Endothelial cell of umbilical vein (primary cell): Measurements from ENCODE around the gene NTSR1. TPM values are rescaled to one million over a fixed set of nuclear protein-coding genes. Genes with fewer than 3 reads are reported as not detected.

Source experiments
- BruUV-seq: library from RNA; stranded (reverse); fragments of 400-500 nt; replicated peaks from 2 replicates; lab custom pipeline; 2021; lab: Mats Ljungman, UMichigan
- CTCF ChIA-PET: fragments of 300-600, 350-600 bp; sonication (Branson Sonifier 250); formaldehyde crosslinking; loops from one replicate; lab custom pipeline; 2021; ENCODE audit warnings: antibody characterized with exemption, inconsistent platforms; lab: Charles Lee
- POLR2A ChIA-PET: fragments of 300-600, 350-600 bp; sonication (Branson Sonifier 250); formaldehyde crosslinking; loops from one replicate; lab custom pipeline; 2021; ENCODE audit warnings: antibody characterized with exemption, inconsistent platforms; lab: Charles Lee
- DNase-seq: peaks from one replicate; pipeline ENCODE4 v3.0.0-alpha.2; 2011; ENCODE audit warnings: low read depth, low spot score
- FAIRE-seq: peaks from 2 replicates; lab custom pipeline; 2011; peaks lifted over from hg19 to GRCh38; lab: Jason Lieb, UNC
- H2AFZ ChIP-seq: 2 replicates; pipeline ENCODE4 v1.6.0; 2012; ENCODE audit warnings: low read depth, low read length, control low read depth, inconsistent platforms
- H3K27ac ChIP-seq: 2 replicates; pipeline ENCODE4 v1.5.1; 2011; ENCODE audit warnings: low read depth, mild to moderate bottlenecking, control low read depth, low read length, moderate library complexity; ENCODE audit not compliant: insufficient read depth
- H3K27me3 ChIP-seq, 2 experiments: 2 replicates each; pipeline versions ENCODE4 v1.6.0 to v1.6.1; 2011; ENCODE audit warnings: low read length in 2 of 2, mixed read lengths in 1 of 2; ENCODE audit not compliant: control insufficient read depth in 2 of 2, insufficient read depth in 2 of 2
- H3K36me3 ChIP-seq, 2 experiments: 2 replicates in 1 of 2; 3 replicates in 1 of 2; pipeline ENCODE4 v1.5.1; 2011; ENCODE audit warnings: low read length in 2 of 2, mild to moderate bottlenecking in 1 of 2, moderate library complexity in 1 of 2; ENCODE audit not compliant: control insufficient read depth in 2 of 2, insufficient read depth in 2 of 2; ENCODE audit errors: extremely low read depth in 1 of 2
- H3K4me1 ChIP-seq: 3 replicates; pipeline ENCODE4 v1.5.1; 2011; ENCODE audit warnings: mild to moderate bottlenecking, low read length; ENCODE audit not compliant: control insufficient read depth, insufficient read depth; ENCODE audit errors: extremely low read depth
- H3K4me2 ChIP-seq: 2 replicates; pipeline ENCODE4 v1.6.1; 2011; ENCODE audit warnings: low read length, control low read depth, mixed read lengths; ENCODE audit not compliant: insufficient read depth
- H3K4me3 ChIP-seq, 3 experiments: fragments of 200-600 bp in 1 of 3; sonication (generic), shearing (Covaris generic) in 1 of 3; replicated peaks in 1 of 3; 2 replicates each; pipeline ENCODE4 v1.5.1; 2011 to 2016; ENCODE audit warnings: control low read depth in 3 of 3, low read length in 3 of 3, mild to moderate bottlenecking in 2 of 3, inconsistent platforms in 1 of 3, low read depth in 1 of 3, moderate library complexity in 1 of 3; ENCODE audit not compliant: insufficient read depth in 1 of 3
- H3K79me2 ChIP-seq: 2 replicates; pipeline ENCODE4 v1.6.0; 2012; ENCODE audit warnings: low read length, inconsistent platforms; ENCODE audit not compliant: control insufficient read depth, insufficient read depth
- H3K9ac ChIP-seq: replicated peaks from 2 replicates; pipeline ENCODE3; 2011; ENCODE audit warnings: low read length, control low read depth; ENCODE audit not compliant: insufficient read depth; ENCODE audit errors: extremely low read depth
- H3K9me1 ChIP-seq: replicated peaks from 3 replicates; pipeline ENCODE4 v1.6.0; 2011; ENCODE audit warnings: mild to moderate bottlenecking, low read length; ENCODE audit not compliant: control insufficient read depth, insufficient read depth; ENCODE audit errors: extremely low read depth
- H3K9me3 ChIP-seq: replicated peaks from 2 replicates; pipeline ENCODE4 v1.5.1; 2012; ENCODE audit warnings: low read length, inconsistent platforms; ENCODE audit not compliant: control insufficient read depth, insufficient read depth
- H4K20me1 ChIP-seq: replicated peaks from 2 replicates; pipeline ENCODE3; 2011; ENCODE audit warnings: mild to moderate bottlenecking, low read length; ENCODE audit not compliant: control insufficient read depth, insufficient read depth; ENCODE audit errors: extremely low read depth
- CTCF ChIP-seq, 2 donors: IDR thresholded peaks; 1 replicate in 1 of 2; 2 replicates in 1 of 2; pipeline ENCODE4 v1.5.1; 2011; ENCODE audit warnings: low read length in 2 of 2, mild to moderate bottlenecking in 2 of 2, moderate library complexity in 2 of 2, control low read depth in 1 of 2, inconsistent platforms in 1 of 2, low read depth in 1 of 2; ENCODE audit not compliant: insufficient read depth in 1 of 2; ENCODE audit errors: extremely low read depth in 1 of 2
- EZH2 ChIP-seq: IDR thresholded peaks from 2 replicates; pipeline ENCODE4 v1.6.1; 2012; ENCODE audit warnings: borderline replicate concordance, low read depth, mild to moderate bottlenecking, moderate library complexity, low read length, inconsistent platforms; ENCODE audit not compliant: severe bottlenecking
- FOS ChIP-seq: IDR thresholded peaks from 2 replicates; pipeline ENCODE4 v1.6.1; 2011; ENCODE audit warnings: mild to moderate bottlenecking, low read length, moderate library complexity, borderline replicate concordance; ENCODE audit not compliant: insufficient read depth
- GATA2 ChIP-seq: IDR thresholded peaks from 2 replicates; pipeline ENCODE4 v1.7.0; 2011; ENCODE audit warnings: low read depth, mild to moderate bottlenecking, moderate library complexity, mixed read lengths, low read length; ENCODE audit not compliant: insufficient read length, insufficient read depth
- JUN ChIP-seq: IDR thresholded peaks from 2 replicates; pipeline ENCODE4 v1.6.1; 2011; ENCODE audit warnings: borderline replicate concordance, low read depth; ENCODE audit not compliant: insufficient read length, insufficient read depth
- MAX ChIP-seq: IDR thresholded peaks from 2 replicates; pipeline ENCODE4 v1.6.1; 2011; ENCODE audit not compliant: insufficient read depth, insufficient read length
- MYC ChIP-seq: IDR thresholded peaks from one replicate; pipeline ENCODE4 v1.6.1; 2011; ENCODE audit warnings: mild to moderate bottlenecking, low read depth, low read length
- POLR2A ChIP-seq: IDR thresholded peaks from 2 replicates; pipeline ENCODE4 v1.6.1; 2012; ENCODE audit warnings: low read depth, mild to moderate bottlenecking, control low read depth, low read length
- POLR2AphosphoS5 ChIP-seq: IDR thresholded peaks from 2 replicates; pipeline ENCODE4 v1.6.1; 2012; ENCODE audit warnings: low read depth, mild to moderate bottlenecking, control low read depth, low read length, moderate library complexity; ENCODE audit not compliant: insufficient read depth
- dilution Hi-C: fragments of 300-500 bp; cut with MboI; formaldehyde crosslinking; loops from one replicate; pipeline ENCODE4 v1.15.0; 2019; ENCODE audit warnings: low sequenced_read_pairs; ENCODE audit not compliant: extremely low pct_ligation_motif_present
- intact Hi-C: fragments of 100-400 bp; cut with micrococcal nuclease; formaldehyde crosslinking; loops from one replicate; pipeline ENCODE4 v1.10.0; 2022
- polyA plus RNA-seq, 4 experiments: library from polyadenylated mRNA; depleted of rRNA in 3 of 4; stranded (reverse) in 3 of 4; unstranded in 1 of 4; fragments of >200 nt; gene quantifications; 2 replicates each; pipeline versions ENCODE4 v1.2.1 to v1.2.3, GENCODE V29; 2011 to 2012; ENCODE audit warnings: missing spikeins in 1 of 4
- total RNA-seq: library from RNA; stranded (reverse); gene quantifications from 2 replicates; pipeline ENCODE4 v1.2.3, GENCODE V29; 2021

Gene NTSR1
- total and polyA plus RNA-seq, 2 donors (not counting 3 experiments of a cell fraction or from before 2014, with no cell fraction given), result 0.14 to 2.1 TPM

- TF ChIP-seq CTCF (IDR thresholded peaks at IDR 0.05; ENCODE audit: extremely low read depth in 1 of 2, insufficient read depth in 1 of 2, low read depth in 1 of 2, low read length in 2 of 2), result peak in 1 of 2 donors; percentile 31
- no peak for TF ChIP-seq JUN
- no TSS peak for BruUV-seq
- Histone ChIP-seq H3K9ac (no peak overlapping the region), H3K27ac (no peak overlapping the region), H3K4me1 (peaks cover 23% of the 10 kb centered on the region), H3K36me3 (no peaks in the 10 kb centered on the region), H3K79me2 (no peaks in the 10 kb centered on the region), H3K9me3 (no peaks in the 10 kb centered on the region), H3K9me1 (no peaks in the 10 kb centered on the region), H2AFZ (no peak overlapping the region), H3K4me3 (no peak overlapping the region), H4K20me1 (no peaks in the 10 kb centered on the region), H3K27me3 (peaks cover 4 to 24% of the 10 kb centered on the region in 2 experiments), H3K4me2 (no peak overlapping the region)
- POLR2A ChIA-PET, result no interaction called here
- intact Hi-C loops, result no loop called here
- FAIRE-seq, result no peak
- DNase-seq, result no peak
- dilution Hi-C loops, result no loop called here
- CTCF ChIA-PET, result interaction anchor here (0.7 to 4.6 kb wide), 19 partner anchors 9 to 100 kb away, joined by 3 to 20 read pairs (median 5); no protein-coding TSS in a partner anchor
Measured at GRCh38 chr20:62707921-62708521, 615 bp upstream of the NTSR1 start.

- TF ChIP-seq GATA2 (no peak), POLR2A (no peak), FOS (no peak), MYC (no peak), POLR2AphosphoS5 (no peak), EZH2 (no peak), MAX (no peak), JUN (no peak), CTCF (IDR thresholded peaks at IDR 0.05; ENCODE audit: extremely low read depth in 1 of 2, insufficient read depth in 1 of 2, low read depth in 1 of 2, low read length in 2 of 2) (no peak)
- no peaks in the 10 kb centered on the region for H3K79me2 ChIP-seq
- FAIRE-seq (no peak), DNase-seq (no peak)
- intact Hi-C loops (no loop called here), dilution Hi-C loops (no loop called here)
- H3K9ac ChIP-seq, result no peak overlapping the region
- H3K9me1 ChIP-seq, result no peaks in the 10 kb centered on the region
- no TSS peak for BruUV-seq
- H3K4me2 ChIP-seq, result no peak overlapping the region
- no peaks in the 10 kb centered on the region for H4K20me1 ChIP-seq
- POLR2A ChIA-PET, result no interaction called here
- H3K9me3 ChIP-seq, result no peaks in the 10 kb centered on the region
- H2AFZ ChIP-seq, result no peak overlapping the region
- H3K27me3 ChIP-seq, result peaks cover 4 to 26% of the 10 kb centered on the region in 2 experiments
- CTCF ChIA-PET, result interaction anchor here (0.6 to 4.6 kb wide), 8 partner anchors 11 to 85 kb away, joined by 3 to 20 read pairs (median 6); no protein-coding TSS in a partner anchor
- peaks cover 8% of the 10 kb centered on the region for H3K4me1 ChIP-seq
- H3K36me3 ChIP-seq, result no peaks in the 10 kb centered on the region
- no peak overlapping the region for H3K4me3 ChIP-seq
- no peak overlapping the region for H3K27ac ChIP-seq
Measured at GRCh38 chr20:62709537-62709905, 885 bp downstream of the NTSR1 start.
